ENCODE results near the gene ASPHD1.

The ASPHD1 gene
- long read RNA-seq = 0 reads

GRCh38 chr16:29900102-29900887, at the start of gene ASPHD1:
ASPHD1 (plus strand) TSS chr16:29900488; CDS start chr16:29900972, 484 bp downstream.
- peaks cover 8% of the 10 kb centered on the region for H3K27me3 ChIP-seq (ENCODE audit: insufficient read depth, poor library complexity, severe bottlenecking)
- no peak within 1 kb of the TSS for H3K27ac ChIP-seq (replicated peaks)
- peak; percentile 33 to 35 for DNase-seq (ENCODE audit: low read depth in 1 of 2, low spot score in 1 of 2)
- H3K4me3 ChIP-seq (replicated peaks; ENCODE audit: insufficient read depth, low read length) = peak within 1 kb of the TSS; percentile 66
- no peak for TF ChIP-seq GABPA (IDR thresholded peaks at IDR 0.05; ENCODE audit: low read depth)
- no peak for TF ChIP-seq REST (IDR thresholded peaks at IDR 0.05; ENCODE audit: insufficient replicate concordance, low read depth)
- no peak for TF ChIP-seq CTCF (IDR thresholded peaks at IDR 0.05; ENCODE audit: insufficient read depth, low read length)
- no peak for TF ChIP-seq SPI1 (IDR thresholded peaks at IDR 0.05; ENCODE audit: borderline replicate concordance, low read depth)
- no peak for TF ChIP-seq POLR2AphosphoS5 (IDR thresholded peaks at IDR 0.05; ENCODE audit: low read depth)

GRCh38 chr16:29850998-29851397, 49.3 kb upstream of the ASPHD1 start:
- no peaks in the 10 kb centered on the region for H3K27me3 ChIP-seq (ENCODE audit: insufficient read depth, poor library complexity, severe bottlenecking)
- no peak for TF ChIP-seq SPI1 (IDR thresholded peaks at IDR 0.05; ENCODE audit: borderline replicate concordance, low read depth)
- TF ChIP-seq REST (IDR thresholded peaks at IDR 0.05; ENCODE audit: insufficient replicate concordance, low read depth) = no peak
- no peak for TF ChIP-seq POLR2AphosphoS5 (IDR thresholded peaks at IDR 0.05; ENCODE audit: low read depth)
- TF ChIP-seq GABPA (IDR thresholded peaks at IDR 0.05; ENCODE audit: low read depth) = no peak
- TF ChIP-seq CTCF (IDR thresholded peaks at IDR 0.05; ENCODE audit: insufficient read depth, low read length) = no peak
- no peak overlapping the region for H3K27ac ChIP-seq (replicated peaks)
- no peak overlapping the region for H3K4me3 ChIP-seq (replicated peaks; ENCODE audit: insufficient read depth, low read length)
- no peak for DNase-seq (ENCODE audit: low read depth in 1 of 2, low spot score in 1 of 2)

GRCh38 chr16:29852654-29853053, 47.6 kb upstream of the ASPHD1 start:
- DNase-seq (ENCODE audit: low read depth in 1 of 2, low spot score in 1 of 2) = no peak
- Histone ChIP-seq H3K27me3 (ENCODE audit: insufficient read depth, poor library complexity, severe bottlenecking) (no peaks in the 10 kb centered on the region), H3K4me3 (replicated peaks; ENCODE audit: insufficient read depth, low read length) (no peak overlapping the region), H3K27ac (replicated peaks) (no peak overlapping the region)
- TF ChIP-seq REST (IDR thresholded peaks at IDR 0.05; ENCODE audit: insufficient replicate concordance, low read depth) (no peak), SPI1 (IDR thresholded peaks at IDR 0.05; ENCODE audit: borderline replicate concordance, low read depth) (no peak), CTCF (IDR thresholded peaks at IDR 0.05; ENCODE audit: insufficient read depth, low read length) (no peak), POLR2AphosphoS5 (IDR thresholded peaks at IDR 0.05; ENCODE audit: low read depth) (no peak), GABPA (IDR thresholded peaks at IDR 0.05; ENCODE audit: low read depth) (no peak)
